WTC11 (cell line): Measurements from ENCODE around the gene SORCS2.

Source experiments
- SMAD4 ChIP-seq: sonication (generic); formaldehyde crosslinking; IDR thresholded peaks from 2 replicates; pipeline ENCODE4 v1.8.0; 2022; ENCODE audit warnings: mild to moderate bottlenecking, missing genetic modification reagents
- SP1 ChIP-seq: sonication (generic); formaldehyde crosslinking; conservative IDR thresholded peaks from 2 replicates; pipeline ENCODE4 v1.8.1; 2022; ENCODE audit warnings: missing genetic modification reagents
- TCF7 ChIP-seq: sonication (generic); formaldehyde crosslinking; IDR thresholded peaks from 2 replicates; pipeline ENCODE4 v1.8.0; 2022; ENCODE audit warnings: mild to moderate bottlenecking, low read depth, missing genetic modification reagents, moderate library complexity
- TF ChIP-seq, protein P1 (sequence below): sonication (generic); formaldehyde crosslinking; IDR thresholded peaks from 2 replicates; pipeline ENCODE4 v1.8.0; 2023; ENCODE audit warnings: mild to moderate bottlenecking, missing genetic modification reagents
- TF ChIP-seq, protein P2 (sequence below): fragments of 250-450 bp; sonication (Bioruptor Pico); IDR thresholded peaks from 2 replicates; pipeline ENCODE4 v1.9.0; 2021; ENCODE audit warnings: mild to moderate bottlenecking
- TF ChIP-seq, protein P3 (sequence below): sonication (generic); formaldehyde crosslinking; IDR thresholded peaks from 2 replicates; pipeline ENCODE4 v1.8.1; 2023; ENCODE audit warnings: mild to moderate bottlenecking, missing genetic modification reagents, borderline replicate concordance
- TF ChIP-seq, protein P4 (sequence below): sonication (generic); formaldehyde crosslinking; IDR thresholded peaks from 2 replicates; pipeline ENCODE4 v1.8.1; 2023; ENCODE audit warnings: mild to moderate bottlenecking, missing genetic modification reagents

DNA sequence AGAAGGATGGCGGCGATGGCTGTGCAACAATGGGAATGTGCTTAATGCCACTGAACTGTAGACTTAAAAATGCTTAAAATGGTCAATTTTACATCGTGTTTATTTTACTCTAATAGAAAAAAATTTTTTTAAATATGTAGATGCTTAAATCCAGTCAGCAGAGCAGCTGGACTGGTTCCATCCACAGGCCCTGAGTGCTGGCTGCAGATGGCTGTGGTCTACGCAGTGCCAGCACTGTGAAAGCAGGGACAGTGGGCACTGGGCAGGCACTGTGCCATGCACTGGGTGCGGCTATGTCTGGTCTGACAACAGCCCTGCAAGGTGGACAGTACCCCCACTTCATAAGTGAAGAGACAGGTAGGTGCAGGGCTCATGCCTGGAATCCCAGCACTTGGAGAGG lies 572.1 kb downstream of the SORCS2 start:
- TF ChIP-seq, protein P1, sequence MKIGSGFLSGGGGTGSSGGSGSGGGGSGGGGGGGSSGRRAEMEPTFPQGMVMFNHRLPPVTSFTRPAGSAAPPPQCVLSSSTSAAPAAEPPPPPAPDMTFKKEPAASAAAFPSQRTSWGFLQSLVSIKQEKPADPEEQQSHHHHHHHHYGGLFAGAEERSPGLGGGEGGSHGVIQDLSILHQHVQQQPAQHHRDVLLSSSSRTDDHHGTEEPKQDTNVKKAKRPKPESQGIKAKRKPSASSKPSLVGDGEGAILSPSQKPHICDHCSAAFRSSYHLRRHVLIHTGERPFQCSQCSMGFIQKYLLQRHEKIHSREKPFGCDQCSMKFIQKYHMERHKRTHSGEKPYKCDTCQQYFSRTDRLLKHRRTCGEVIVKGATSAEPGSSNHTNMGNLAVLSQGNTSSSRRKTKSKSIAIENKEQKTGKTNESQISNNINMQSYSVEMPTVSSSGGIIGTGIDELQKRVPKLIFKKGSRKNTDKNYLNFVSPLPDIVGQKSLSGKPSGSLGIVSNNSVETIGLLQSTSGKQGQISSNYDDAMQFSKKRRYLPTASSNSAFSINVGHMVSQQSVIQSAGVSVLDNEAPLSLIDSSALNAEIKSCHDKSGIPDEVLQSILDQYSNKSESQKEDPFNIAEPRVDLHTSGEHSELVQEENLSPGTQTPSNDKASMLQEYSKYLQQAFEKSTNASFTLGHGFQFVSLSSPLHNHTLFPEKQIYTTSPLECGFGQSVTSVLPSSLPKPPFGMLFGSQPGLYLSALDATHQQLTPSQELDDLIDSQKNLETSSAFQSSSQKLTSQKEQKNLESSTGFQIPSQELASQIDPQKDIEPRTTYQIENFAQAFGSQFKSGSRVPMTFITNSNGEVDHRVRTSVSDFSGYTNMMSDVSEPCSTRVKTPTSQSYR (CRISPR knock-in tag), result no peak
- TF ChIP-seq, protein P2, sequence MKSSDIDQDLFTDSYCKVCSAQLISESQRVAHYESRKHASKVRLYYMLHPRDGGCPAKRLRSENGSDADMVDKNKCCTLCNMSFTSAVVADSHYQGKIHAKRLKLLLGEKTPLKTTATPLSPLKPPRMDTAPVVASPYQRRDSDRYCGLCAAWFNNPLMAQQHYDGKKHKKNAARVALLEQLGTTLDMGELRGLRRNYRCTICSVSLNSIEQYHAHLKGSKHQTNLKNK (CRISPR knock-in tag), result no peak
- TF ChIP-seq TCF7 (CRISPR knock-in tag) (no peak), SMAD4 (CRISPR knock-in tag) (no peak), SP1 (CRISPR knock-in tag) (no peak)
- TF ChIP-seq, protein P3, sequence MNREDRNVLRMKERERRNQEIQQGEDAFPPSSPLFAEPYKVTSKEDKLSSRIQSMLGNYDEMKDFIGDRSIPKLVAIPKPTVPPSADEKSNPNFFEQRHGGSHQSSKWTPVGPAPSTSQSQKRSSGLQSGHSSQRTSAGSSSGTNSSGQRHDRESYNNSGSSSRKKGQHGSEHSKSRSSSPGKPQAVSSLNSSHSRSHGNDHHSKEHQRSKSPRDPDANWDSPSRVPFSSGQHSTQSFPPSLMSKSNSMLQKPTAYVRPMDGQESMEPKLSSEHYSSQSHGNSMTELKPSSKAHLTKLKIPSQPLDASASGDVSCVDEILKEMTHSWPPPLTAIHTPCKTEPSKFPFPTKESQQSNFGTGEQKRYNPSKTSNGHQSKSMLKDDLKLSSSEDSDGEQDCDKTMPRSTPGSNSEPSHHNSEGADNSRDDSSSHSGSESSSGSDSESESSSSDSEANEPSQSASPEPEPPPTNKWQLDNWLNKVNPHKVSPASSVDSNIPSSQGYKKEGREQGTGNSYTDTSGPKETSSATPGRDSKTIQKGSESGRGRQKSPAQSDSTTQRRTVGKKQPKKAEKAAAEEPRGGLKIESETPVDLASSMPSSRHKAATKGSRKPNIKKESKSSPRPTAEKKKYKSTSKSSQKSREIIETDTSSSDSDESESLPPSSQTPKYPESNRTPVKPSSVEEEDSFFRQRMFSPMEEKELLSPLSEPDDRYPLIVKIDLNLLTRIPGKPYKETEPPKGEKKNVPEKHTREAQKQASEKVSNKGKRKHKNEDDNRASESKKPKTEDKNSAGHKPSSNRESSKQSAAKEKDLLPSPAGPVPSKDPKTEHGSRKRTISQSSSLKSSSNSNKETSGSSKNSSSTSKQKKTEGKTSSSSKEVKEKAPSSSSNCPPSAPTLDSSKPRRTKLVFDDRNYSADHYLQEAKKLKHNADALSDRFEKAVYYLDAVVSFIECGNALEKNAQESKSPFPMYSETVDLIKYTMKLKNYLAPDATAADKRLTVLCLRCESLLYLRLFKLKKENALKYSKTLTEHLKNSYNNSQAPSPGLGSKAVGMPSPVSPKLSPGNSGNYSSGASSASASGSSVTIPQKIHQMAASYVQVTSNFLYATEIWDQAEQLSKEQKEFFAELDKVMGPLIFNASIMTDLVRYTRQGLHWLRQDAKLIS, result no peak
- TF ChIP-seq, protein P4, sequence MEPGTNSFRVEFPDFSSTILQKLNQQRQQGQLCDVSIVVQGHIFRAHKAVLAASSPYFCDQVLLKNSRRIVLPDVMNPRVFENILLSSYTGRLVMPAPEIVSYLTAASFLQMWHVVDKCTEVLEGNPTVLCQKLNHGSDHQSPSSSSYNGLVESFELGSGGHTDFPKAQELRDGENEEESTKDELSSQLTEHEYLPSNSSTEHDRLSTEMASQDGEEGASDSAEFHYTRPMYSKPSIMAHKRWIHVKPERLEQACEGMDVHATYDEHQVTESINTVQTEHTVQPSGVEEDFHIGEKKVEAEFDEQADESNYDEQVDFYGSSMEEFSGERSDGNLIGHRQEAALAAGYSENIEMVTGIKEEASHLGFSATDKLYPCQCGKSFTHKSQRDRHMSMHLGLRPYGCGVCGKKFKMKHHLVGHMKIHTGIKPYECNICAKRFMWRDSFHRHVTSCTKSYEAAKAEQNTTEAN (CRISPR knock-in tag), result no peak
